Epithelial cell of esophagus (primary cell): Measurements from ENCODE around the gene ATP5F1A.

Experiments
- DNase-seq: peaks from one replicate; pipeline ENCODE4 v3.0.0; 2010; ENCODE audit warnings: low read depth
- H3K4me3 ChIP-seq: 2 replicates; pipeline ENCODE4 v1.5.1; 2011; ENCODE audit warnings: mild to moderate bottlenecking, low read length, control low read depth
- TF ChIP-seq, protein P1 (sequence below): IDR thresholded peaks from 2 replicates; pipeline ENCODE4 v1.5.1; 2011; ENCODE audit warnings: low read depth, mild to moderate bottlenecking, low read length, control low read depth, inconsistent platforms; ENCODE audit not compliant: insufficient read depth; ENCODE audit errors: missing control alignments

ATP5F1A gene

DNA sequence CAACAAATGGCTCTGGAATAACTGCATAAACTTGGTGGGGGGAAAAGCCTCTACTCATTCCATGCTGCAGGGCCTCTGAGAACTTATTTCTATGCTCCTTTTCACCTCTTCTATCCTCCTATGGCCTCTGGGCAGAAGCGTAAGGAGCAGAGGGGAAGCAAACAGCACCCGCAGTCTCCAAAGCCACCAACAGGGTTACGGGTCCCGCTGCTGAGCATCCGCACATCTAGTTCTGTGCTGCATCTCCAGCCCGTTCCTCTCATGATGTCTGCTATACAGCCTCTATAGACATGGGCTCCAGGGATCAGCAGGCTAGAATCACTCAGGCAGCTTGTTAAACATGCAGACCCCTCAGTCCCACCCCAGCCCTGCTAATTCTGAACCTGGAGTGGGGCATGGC, 52.0 kb downstream of the ATP5F1A start:
- TF ChIP-seq, protein P1, sequence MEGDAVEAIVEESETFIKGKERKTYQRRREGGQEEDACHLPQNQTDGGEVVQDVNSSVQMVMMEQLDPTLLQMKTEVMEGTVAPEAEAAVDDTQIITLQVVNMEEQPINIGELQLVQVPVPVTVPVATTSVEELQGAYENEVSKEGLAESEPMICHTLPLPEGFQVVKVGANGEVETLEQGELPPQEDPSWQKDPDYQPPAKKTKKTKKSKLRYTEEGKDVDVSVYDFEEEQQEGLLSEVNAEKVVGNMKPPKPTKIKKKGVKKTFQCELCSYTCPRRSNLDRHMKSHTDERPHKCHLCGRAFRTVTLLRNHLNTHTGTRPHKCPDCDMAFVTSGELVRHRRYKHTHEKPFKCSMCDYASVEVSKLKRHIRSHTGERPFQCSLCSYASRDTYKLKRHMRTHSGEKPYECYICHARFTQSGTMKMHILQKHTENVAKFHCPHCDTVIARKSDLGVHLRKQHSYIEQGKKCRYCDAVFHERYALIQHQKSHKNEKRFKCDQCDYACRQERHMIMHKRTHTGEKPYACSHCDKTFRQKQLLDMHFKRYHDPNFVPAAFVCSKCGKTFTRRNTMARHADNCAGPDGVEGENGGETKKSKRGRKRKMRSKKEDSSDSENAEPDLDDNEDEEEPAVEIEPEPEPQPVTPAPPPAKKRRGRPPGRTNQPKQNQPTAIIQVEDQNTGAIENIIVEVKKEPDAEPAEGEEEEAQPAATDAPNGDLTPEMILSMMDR: no peak
- H3K4me3 ChIP-seq: no peak overlapping the region
- DNase-seq: no peak

DNA sequence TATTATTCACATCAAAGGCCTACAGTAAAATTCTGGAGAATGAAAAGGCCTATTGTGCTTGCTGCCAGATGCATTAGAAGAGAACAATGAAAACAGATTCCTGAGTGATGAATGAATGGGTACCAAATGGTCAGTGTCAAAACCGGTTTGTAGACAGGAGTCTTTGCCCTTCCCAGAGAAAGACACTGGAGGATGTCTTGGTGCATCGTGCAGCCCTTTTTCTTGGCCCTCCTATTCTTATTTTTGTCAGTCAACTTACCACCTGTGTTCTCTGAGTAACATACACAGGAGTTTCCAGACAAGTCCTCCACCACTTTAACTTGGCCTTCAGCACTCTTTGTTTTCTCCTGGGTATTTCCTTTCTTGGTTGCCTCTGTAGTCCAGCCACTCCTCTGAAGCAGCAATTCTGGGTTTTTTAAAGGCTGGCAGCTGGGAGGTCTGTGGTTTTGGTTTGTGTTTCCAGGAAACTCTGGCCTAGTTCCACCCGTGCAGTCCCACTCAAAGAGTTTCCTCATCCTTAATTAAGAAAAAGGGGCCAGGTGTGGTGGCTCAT, 55.4 kb downstream of the ATP5F1A start:
- peak; percentile 55 for DNase-seq
- TF ChIP-seq, protein P1: no peak
- no peak overlapping the region for H3K4me3 ChIP-seq

DNA sequence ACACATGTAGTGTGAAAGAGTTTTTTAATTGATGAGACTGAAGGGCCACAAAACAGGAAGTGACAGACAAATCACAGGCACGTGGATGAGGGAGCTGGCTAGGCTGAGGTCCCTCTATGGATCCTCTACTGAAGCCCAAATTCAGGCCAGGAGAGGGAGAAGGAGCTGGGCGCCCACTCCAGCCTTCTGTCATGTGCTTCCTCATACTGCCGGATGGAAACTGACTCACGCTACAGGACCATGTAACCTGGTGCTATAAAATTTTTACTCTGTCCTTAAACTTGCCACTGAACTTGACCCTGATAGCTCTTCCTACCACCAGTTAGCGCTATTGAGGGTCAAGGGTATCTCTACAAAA, 57.4 kb downstream of the ATP5F1A start:
- TF ChIP-seq, protein P1: no peak
- no peak for DNase-seq
- H3K4me3 ChIP-seq: no peak overlapping the region

DNA sequence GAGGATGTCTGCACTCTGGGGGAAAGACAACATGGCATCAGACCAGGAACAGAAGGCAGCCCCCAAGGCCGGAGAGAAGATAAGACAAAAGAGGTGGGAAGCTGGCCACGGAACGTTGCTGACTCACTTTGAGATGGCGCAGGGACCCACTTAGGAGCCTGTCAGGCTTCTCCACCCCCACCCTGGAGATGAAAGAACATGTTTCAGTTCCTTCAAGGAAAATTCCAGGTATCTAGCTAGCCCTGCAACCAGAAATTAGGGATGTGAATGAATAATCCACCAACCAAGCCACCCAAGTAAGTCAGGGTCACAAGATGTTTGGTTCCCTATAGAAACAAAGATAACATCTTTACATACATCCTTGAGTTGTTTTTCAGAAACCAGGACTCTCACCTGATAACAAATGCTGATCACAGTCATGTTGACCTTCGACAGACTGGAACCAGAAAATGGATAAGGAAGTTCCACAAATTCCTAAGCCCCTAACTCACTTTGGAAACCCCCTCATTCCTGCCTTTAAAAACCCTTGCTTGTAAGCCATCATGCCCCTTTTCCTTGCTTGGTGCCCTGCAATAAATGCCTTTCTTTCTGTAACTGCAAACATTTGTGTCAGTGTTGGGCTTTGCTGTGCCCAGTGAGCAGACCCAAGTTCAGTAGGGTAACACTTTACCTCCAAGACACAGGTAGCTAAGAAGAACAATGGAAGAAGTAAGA, 57.9 kb downstream of the ATP5F1A start:
- no peak for DNase-seq
- TF ChIP-seq, protein P1: no peak
- no peak overlapping the region for H3K4me3 ChIP-seq

DNA sequence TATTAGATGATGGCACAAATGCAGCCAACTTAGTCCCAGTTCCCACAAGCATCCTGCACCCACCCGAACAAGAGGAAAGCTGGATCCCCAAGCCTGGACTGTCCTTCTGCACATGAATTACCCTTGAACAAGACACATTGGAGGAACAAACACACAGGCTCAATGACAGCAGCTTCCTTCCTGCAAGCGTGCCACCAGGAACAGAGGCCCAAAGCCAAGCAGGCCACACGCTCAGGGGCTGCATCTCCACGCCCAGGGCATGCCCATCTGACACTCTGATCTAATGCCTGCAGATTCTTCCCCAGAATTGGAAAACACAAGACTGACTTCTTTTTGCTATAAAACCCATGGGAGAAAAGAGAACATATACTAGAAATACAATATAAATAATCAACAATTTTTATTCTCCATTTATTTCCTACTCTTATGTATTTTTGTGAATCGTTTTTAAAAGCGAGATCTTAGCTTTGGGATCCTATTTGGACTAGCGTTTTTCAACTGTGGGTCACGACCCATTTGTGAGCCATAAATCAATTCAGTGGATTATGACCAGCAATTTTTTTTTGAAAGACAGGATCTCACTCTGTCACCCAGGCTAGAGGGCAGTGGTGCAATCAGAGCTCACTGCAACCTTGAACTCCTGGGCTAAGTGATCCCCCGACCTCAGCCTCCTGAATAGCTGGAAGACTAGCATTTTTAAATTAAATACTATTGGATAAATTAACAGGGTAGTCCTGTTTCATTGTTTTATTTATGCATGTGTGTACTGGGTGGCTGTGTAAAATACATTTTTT, 60.4 kb downstream of the ATP5F1A start:
- H3K4me3 ChIP-seq: no peak overlapping the region
- TF ChIP-seq, protein P1: no peak
- DNase-seq: no peak

DNA sequence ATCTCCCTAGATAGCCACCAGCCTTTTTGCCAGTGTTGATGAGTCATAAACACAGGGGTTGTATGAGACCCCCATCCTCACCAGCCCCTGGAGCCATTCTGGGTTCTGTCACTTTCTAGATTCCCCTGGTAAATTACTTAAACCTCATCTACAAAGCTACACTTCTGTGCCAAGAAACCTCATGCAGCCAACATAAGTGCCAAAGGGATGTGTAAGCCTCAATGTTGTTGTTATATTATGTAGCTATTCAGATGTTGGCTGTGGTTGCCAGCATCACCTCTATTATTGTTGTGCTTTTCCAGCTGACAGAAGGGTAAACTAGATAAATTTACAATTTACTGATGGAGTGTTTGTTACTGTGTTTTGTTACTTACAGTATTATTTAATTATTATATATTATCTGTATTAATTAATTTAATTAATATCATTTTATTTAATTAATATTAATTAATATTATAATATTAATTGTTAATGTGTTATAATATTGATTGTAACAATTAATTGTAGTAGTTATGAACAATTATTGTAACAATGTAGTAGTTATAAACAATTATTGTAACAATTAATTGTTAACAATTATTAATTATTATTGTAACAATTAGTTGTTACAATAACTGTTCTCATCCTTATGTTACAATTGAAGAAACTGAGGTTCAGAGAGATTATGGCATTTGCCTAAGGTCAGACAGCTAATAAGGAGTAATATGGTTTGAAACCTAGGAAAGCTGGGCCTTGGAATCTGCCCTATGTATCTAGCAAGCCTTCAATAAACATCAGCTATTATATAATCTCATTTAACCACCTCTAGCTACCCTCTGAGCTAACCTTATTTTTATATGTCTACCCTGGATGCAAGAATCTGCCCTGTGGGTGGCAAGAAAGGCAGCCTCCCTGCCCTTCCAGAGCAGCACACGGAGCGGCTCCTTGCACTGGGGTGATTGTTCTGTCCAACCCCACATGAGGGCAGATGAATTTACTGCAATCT, 62.1 kb downstream of the ATP5F1A start:
- H3K4me3 ChIP-seq: no peak overlapping the region
- TF ChIP-seq, protein P1: no peak
- no peak for DNase-seq
